ENCODE measurements around the gene CTNNBIP1. TPM values are rescaled to one million over a fixed set of nuclear protein-coding genes. Genes with fewer than 3 reads are reported as not detected.

CTNNBIP1 gene
- polyA plus RNA-seq, 1 donor from 2014 or later = 69.3 TPM

GRCh38 chr1:9867408-9868243 lies 42.4 kb downstream of the CTNNBIP1 start:
- TF ChIP-seq EZH2 (IDR thresholded peaks at IDR 0.05; ENCODE audit: borderline replicate concordance, insufficient read depth, low read length, poor library complexity, severe bottlenecking) (no peak), MXI1 (conservative IDR thresholded peaks at IDR 0.05; ENCODE audit: poor library complexity, severe bottlenecking) (peak; percentile 24), EP300 (conservative IDR thresholded peaks at IDR 0.05; ENCODE audit: poor library complexity, severe bottlenecking) (no peak), POLR2AphosphoS5 (IDR thresholded peaks at IDR 0.05) (no peak), CTCF (IDR thresholded peaks at IDR 0.05; ENCODE audit: poor library complexity, severe bottlenecking) (peak; percentile 98), SMC3 (conservative IDR thresholded peaks at IDR 0.05; ENCODE audit: poor library complexity) (peak; percentile 93), RAD21 (conservative IDR thresholded peaks at IDR 0.05) (peak; percentile 96), REST (IDR thresholded peaks at IDR 0.05; ENCODE audit: borderline replicate concordance) (no peak), TAF1 (IDR thresholded peaks at IDR 0.05; ENCODE audit: low read depth) (no peak)
- no peaks in the 10 kb centered on the region for H3F3A ChIP-seq (ENCODE audit: insufficient read depth, low read length, poor library complexity, severe bottlenecking)
- no peaks in the 10 kb centered on the region for H3K79me2 ChIP-seq (replicated peaks; ENCODE audit: insufficient read depth, low read length)
- H3K9me2 ChIP-seq (ENCODE audit: insufficient read depth, low read length) = no peaks in the 10 kb centered on the region
- no peak overlapping the region for H3K4me2 ChIP-seq (ENCODE audit: low read length)
- H3K36me3 ChIP-seq (ENCODE audit: insufficient read depth, low read length) = no peaks in the 10 kb centered on the region
- no peak overlapping the region for H3K9ac ChIP-seq (ENCODE audit: low read length)
- no peak overlapping the region for H3K4me3 ChIP-seq (ENCODE audit: low read length)
- no peak overlapping the region for H2AFZ ChIP-seq (ENCODE audit: low read depth, low read length)
- H3K27ac ChIP-seq (ENCODE audit: low read length) = no peak overlapping the region
- H3K27me3 ChIP-seq (ENCODE audit: insufficient read depth, low read depth, low read length) = no peaks in the 10 kb centered on the region
- H4K20me1 ChIP-seq (ENCODE audit: insufficient read depth) = no peaks in the 10 kb centered on the region
- no peaks in the 10 kb centered on the region for H3K9me3 ChIP-seq (ENCODE audit: low read length)

GRCh38 chr1:9866836-9867235 lies 43.2 kb downstream of the CTNNBIP1 start:
- Histone ChIP-seq H3K9me3 (ENCODE audit: low read length) (no peaks in the 10 kb centered on the region), H3K9me2 (ENCODE audit: insufficient read depth, low read length) (no peaks in the 10 kb centered on the region), H3K36me3 (ENCODE audit: insufficient read depth, low read length) (no peaks in the 10 kb centered on the region), H3F3A (ENCODE audit: insufficient read depth, low read length, poor library complexity, severe bottlenecking) (no peaks in the 10 kb centered on the region), H3K27ac (ENCODE audit: low read length) (no peak overlapping the region), H3K4me3 (ENCODE audit: low read length) (no peak overlapping the region), H3K4me2 (ENCODE audit: low read length) (no peak overlapping the region), H4K20me1 (ENCODE audit: insufficient read depth) (no peaks in the 10 kb centered on the region), H2AFZ (ENCODE audit: low read depth, low read length) (no peak overlapping the region), H3K79me2 (replicated peaks; ENCODE audit: insufficient read depth, low read length) (no peaks in the 10 kb centered on the region), H3K9ac (ENCODE audit: low read length) (no peak overlapping the region), H3K27me3 (ENCODE audit: insufficient read depth, low read depth, low read length) (no peaks in the 10 kb centered on the region)
- TF ChIP-seq REST (IDR thresholded peaks at IDR 0.05; ENCODE audit: borderline replicate concordance) (no peak), TAF1 (IDR thresholded peaks at IDR 0.05; ENCODE audit: low read depth) (no peak), SMC3 (conservative IDR thresholded peaks at IDR 0.05; ENCODE audit: poor library complexity) (no peak), MXI1 (conservative IDR thresholded peaks at IDR 0.05; ENCODE audit: poor library complexity, severe bottlenecking) (no peak), POLR2AphosphoS5 (IDR thresholded peaks at IDR 0.05) (no peak), EP300 (conservative IDR thresholded peaks at IDR 0.05; ENCODE audit: poor library complexity, severe bottlenecking) (no peak), RAD21 (conservative IDR thresholded peaks at IDR 0.05) (no peak), EZH2 (IDR thresholded peaks at IDR 0.05; ENCODE audit: borderline replicate concordance, insufficient read depth, low read length, poor library complexity, severe bottlenecking) (no peak), CTCF (IDR thresholded peaks at IDR 0.05; ENCODE audit: poor library complexity, severe bottlenecking) (no peak)
